H1 (cell line): ENCODE results near the gene RPL38. TPM values are rescaled to one million over a fixed set of nuclear protein-coding genes. Genes with fewer than 3 reads are reported as not detected.

Source experiments
- CTCF ChIA-PET: fragments of 300-600 bp; sonication (Branson Sonifier 250); formaldehyde crosslinking; loops from one replicate; lab custom pipeline; 2021; ENCODE audit not compliant: partially characterized antibody; lab: Charles Lee
- POLR2A ChIA-PET: fragments of 300-600 bp; sonication (Branson Sonifier 250); formaldehyde crosslinking; loops from one replicate; lab custom pipeline; 2021; ENCODE audit warnings: inconsistent platforms; ENCODE audit not compliant: partially characterized antibody; lab: Charles Lee
- DNase-seq, 2 experiments: peaks; one replicate each; pipeline versions ENCODE4 v3.0.0 to v3.0.0-alpha.2; 2010 to 2022; ENCODE audit warnings: low spot score in 2 of 2, low read depth in 1 of 2, mixed read lengths in 1 of 2
- FAIRE-seq: peaks from 2 replicates; lab custom pipeline; 2011; peaks lifted over from hg19 to GRCh38; lab: Jason Lieb, UNC
- H2AFZ ChIP-seq: 2 replicates; pipeline ENCODE4 v1.8.1; 2012; ENCODE audit warnings: low read length, inconsistent platforms
- H2AK5ac ChIP-seq: 2 replicates; pipeline ENCODE4 v1.6.1; 2013; ENCODE audit warnings: low read depth, low read length
- H2BK120ac ChIP-seq: replicated peaks from 2 replicates; pipeline ENCODE3; 2013; ENCODE audit warnings: low read depth, low read length, inconsistent platforms
- H2BK12ac ChIP-seq: 2 replicates; pipeline ENCODE4 v1.6.1; 2013; ENCODE audit warnings: low read depth, low read length
- H2BK15ac ChIP-seq: 2 replicates; pipeline ENCODE4 v1.6.1; 2013; ENCODE audit warnings: low read length
- H2BK20ac ChIP-seq: 2 replicates; pipeline ENCODE4 v1.6.1; 2013; ENCODE audit warnings: low read length
- H2BK5ac ChIP-seq: 2 replicates; pipeline ENCODE4 v1.6.1; 2013; ENCODE audit warnings: low read depth, low read length
- H3K14ac ChIP-seq: 2 replicates; pipeline ENCODE4 v1.6.1; 2013; ENCODE audit warnings: inconsistent platforms; ENCODE audit not compliant: insufficient read length
- H3K18ac ChIP-seq: 2 replicates; pipeline ENCODE4 v1.6.1; 2013; ENCODE audit warnings: low read length; ENCODE audit errors: extremely low read depth
- H3K23ac ChIP-seq: 2 replicates; pipeline ENCODE4 v1.6.1; 2013; ENCODE audit warnings: inconsistent platforms; ENCODE audit not compliant: insufficient read length
- H3K23me2 ChIP-seq: 2 replicates; pipeline ENCODE4 v1.6.1; 2013; ENCODE audit warnings: low read depth, low read length
- H3K27ac ChIP-seq: 2 replicates; pipeline ENCODE4 v1.6.1; 2011; ENCODE audit warnings: low read depth, low read length, inconsistent platforms
- H3K27me3 ChIP-seq, 4 experiments: replicated peaks in 1 of 4; 1 replicate in 1 of 4; 2 replicates in 3 of 4; pipeline versions ENCODE4 v1.6.1 to v1.8.1; 2011 to 2013; ENCODE audit warnings: low read length in 3 of 4, mild to moderate bottlenecking in 3 of 4, inconsistent platforms in 2 of 4, mixed read lengths in 2 of 4, moderate library complexity in 1 of 4; ENCODE audit not compliant: control insufficient read depth in 3 of 4, insufficient read depth in 3 of 4; ENCODE audit errors: extremely low read depth in 1 of 4
- H3K36me3 ChIP-seq, 4 experiments: 2 replicates each; pipeline versions ENCODE4 v1.6.1 to v1.8.1; 2011 to 2013; ENCODE audit warnings: mild to moderate bottlenecking in 4 of 4, low read length in 3 of 4, moderate library complexity in 2 of 4, control low read depth in 1 of 4, inconsistent platforms in 1 of 4; ENCODE audit not compliant: insufficient read depth in 4 of 4, control insufficient read depth in 2 of 4
- H3K4ac ChIP-seq: replicated peaks from 2 replicates; pipeline ENCODE3; 2013; ENCODE audit warnings: low read length, low read depth, mixed read lengths, inconsistent platforms; ENCODE audit not compliant: insufficient read length
- H3K4me1 ChIP-seq, 4 experiments: replicated peaks in 1 of 4; 1 replicate in 1 of 4; 2 replicates in 3 of 4; pipeline versions ENCODE4 v1.6.1 to v1.8.1; 2011 to 2013; ENCODE audit warnings: low read length in 3 of 4, inconsistent platforms in 2 of 4, mixed read lengths in 1 of 4; ENCODE audit not compliant: insufficient read depth in 4 of 4, control insufficient read depth in 3 of 4
- H3K4me2 ChIP-seq, 2 experiments: 2 replicates each; pipeline versions ENCODE4 v1.6.1 to v1.8.1; 2011 to 2013; ENCODE audit warnings: low read depth in 2 of 2, low read length in 2 of 2, control low read depth in 1 of 2, inconsistent platforms in 1 of 2, mild to moderate bottlenecking in 1 of 2; ENCODE audit not compliant: insufficient read depth in 1 of 2
- H3K4me3 ChIP-seq, 4 experiments: fragments of 200-600, 300-600 bp in 1 of 4; sonication (generic), shearing (Covaris generic), sonication (Bioruptor Twin) in 1 of 4; 2 replicates each; pipeline versions ENCODE4 v1.5.1 to v1.8.1; 2011 to 2016; ENCODE audit warnings: low read length in 4 of 4, low read depth in 3 of 4, control low read depth in 2 of 4, inconsistent platforms in 2 of 4, mild to moderate bottlenecking in 2 of 4, mixed read lengths in 1 of 4, moderate library complexity in 1 of 4; ENCODE audit not compliant: insufficient read depth in 2 of 4; ENCODE audit errors: extremely low read depth in 1 of 4
- H3K56ac ChIP-seq: replicated peaks from 2 replicates; pipeline ENCODE3; 2013; ENCODE audit warnings: low read depth, mild to moderate bottlenecking, mixed read lengths, low read length, inconsistent platforms; ENCODE audit not compliant: insufficient read length
- H3K79me1 ChIP-seq: 2 replicates; pipeline ENCODE4 v1.6.1; 2013; ENCODE audit warnings: low read depth, low read length, control low read depth
- H3K79me2 ChIP-seq, 2 experiments: 2 replicates each; pipeline versions ENCODE4 v1.6.1 to v1.8.1; 2012 to 2013; ENCODE audit warnings: low read length in 2 of 2, mild to moderate bottlenecking in 2 of 2, inconsistent platforms in 1 of 2; ENCODE audit not compliant: insufficient read depth in 2 of 2, control insufficient read depth in 1 of 2
- H3K9ac ChIP-seq, 4 experiments: replicated peaks in 1 of 4; 1 replicate in 1 of 4; 2 replicates in 3 of 4; pipeline versions ENCODE4 v1.6.1 to v1.8.1; 2011 to 2013; ENCODE audit warnings: low read depth in 3 of 4, low read length in 3 of 4, control low read depth in 2 of 4, mild to moderate bottlenecking in 2 of 4, moderate library complexity in 2 of 4, inconsistent platforms in 1 of 4; ENCODE audit errors: extremely low read depth in 1 of 4
- H3K9me3 ChIP-seq, 2 experiments: 2 replicates each; pipeline versions ENCODE4 v1.6.1 to v1.8.1; 2012 to 2013; ENCODE audit warnings: mild to moderate bottlenecking in 2 of 2, moderate library complexity in 2 of 2, control low read depth in 1 of 2, inconsistent platforms in 1 of 2, low read depth in 1 of 2, low read length in 1 of 2, mixed read lengths in 1 of 2; ENCODE audit not compliant: insufficient read depth in 2 of 2
- H4K20me1 ChIP-seq, 2 experiments: replicated peaks in 1 of 2; 2 replicates each; pipeline versions ENCODE3 to v1.8.1; 2011 to 2013; ENCODE audit warnings: inconsistent platforms in 2 of 2, low read length in 2 of 2, mild to moderate bottlenecking in 1 of 2; ENCODE audit not compliant: insufficient read depth in 2 of 2, control insufficient read depth in 1 of 2
- H4K5ac ChIP-seq: 2 replicates; pipeline ENCODE4 v1.6.1; 2013; ENCODE audit warnings: low read length, low read depth, mixed read lengths, inconsistent platforms; ENCODE audit not compliant: insufficient read length
- H4K8ac ChIP-seq: 2 replicates; pipeline ENCODE4 v1.8.0; 2013; ENCODE audit warnings: mild to moderate bottlenecking, moderate library complexity, low read length, inconsistent platforms; ENCODE audit not compliant: insufficient read depth; ENCODE audit errors: extremely low read depth
- H4K91ac ChIP-seq: replicated peaks from 2 replicates; pipeline ENCODE3; 2013; ENCODE audit warnings: low read length, mixed read lengths, inconsistent platforms; ENCODE audit not compliant: insufficient read length
- ATF2 ChIP-seq: IDR thresholded peaks from 2 replicates; pipeline ENCODE4 v1.6.1; 2012; ENCODE audit warnings: low read length, inconsistent platforms
- E2F6 ChIP-seq: IDR thresholded peaks from 2 replicates; pipeline ENCODE4 v1.6.1; 2012; ENCODE audit warnings: inconsistent platforms
- EZH2 ChIP-seq: fragments of 200-600 bp; sonication (generic); IDR thresholded peaks from 2 replicates; pipeline ENCODE4 v1.7.1; 2012; ENCODE audit warnings: low read depth, mild to moderate bottlenecking, moderate library complexity, low read length, inconsistent platforms; ENCODE audit not compliant: severe bottlenecking
- NRF1 ChIP-seq: IDR thresholded peaks from 2 replicates; pipeline ENCODE4 v1.6.1; 2011; ENCODE audit warnings: mild to moderate bottlenecking, low read depth, low read length, improper control_type of control experiment
- PHF8 ChIP-seq: fragments of 200-600 bp; sonication (generic); conservative IDR thresholded peaks from 2 replicates; pipeline ENCODE4 v1.7.1; 2012; ENCODE audit warnings: low read depth, mild to moderate bottlenecking, inconsistent platforms, low read length, moderate library complexity
- POLR2A ChIP-seq, 2 experiments: IDR thresholded peaks; 1 replicate in 1 of 2; 2 replicates in 1 of 2; pipeline ENCODE4 v1.6.1; 2011; ENCODE audit warnings: low read depth in 2 of 2, low read length in 2 of 2, mild to moderate bottlenecking in 2 of 2; ENCODE audit errors: control extremely low read depth in 1 of 2
- RBBP5 ChIP-seq: IDR thresholded peaks from 2 replicates; pipeline ENCODE4 v1.7.1; 2012; ENCODE audit warnings: low read depth, mild to moderate bottlenecking, inconsistent platforms, low read length, moderate library complexity, borderline replicate concordance
- ZNF274 ChIP-seq: IDR thresholded peaks from 2 replicates; pipeline ENCODE4 v1.7.0; 2012; ENCODE audit warnings: low read length, borderline replicate concordance; ENCODE audit errors: extremely low read depth
- WGBS, 2 experiments: shearing (Covaris generic) in 1 of 2; methylation state at CpG; one replicate each; pipeline versions ENCODE4 v1.1.6 to v1.1.7; 2013 to 2015; ENCODE audit warnings: low lambda C conversion rate in 2 of 2, mixed read lengths in 2 of 2, inconsistent platforms in 1 of 2, low coverage in 1 of 2, missing lambda C conversion rate in 1 of 2; ENCODE audit not compliant: insufficient replicate concordance in 2 of 2, insufficient coverage in 1 of 2, insufficient read length in 1 of 2; ENCODE audit errors: extremely low coverage in 1 of 2, missing lambda C conversion rate in 1 of 2; 5-methylcytosine and 5-hydroxymethylcytosine counted together
- polyA plus RNA-seq, 7 experiments: library from polyadenylated mRNA; depleted of rRNA in 3 of 7; stranded (reverse) in 5 of 7; unstranded in 2 of 7; fragments of >200 nt in 5 of 7; fragments of 200-250 nt in 2 of 7; gene quantifications; 1 replicate in 5 of 7; 2 replicates in 1 of 7; 4 replicates in 1 of 7; pipeline versions ENCODE4 v1.2.1 to v1.2.3, GENCODE V29; 2011 to 2013; ENCODE audit warnings: missing spikeins in 2 of 7, mixed read lengths in 2 of 7
- total RNA-seq: library from RNA; stranded (reverse); fragmentation: NEBNext Ultra II Directional; extraction: Animal tissue kit (Norgen Biotek cat#: 25700); gene quantifications from 2 replicates; pipeline ENCODE4 v1.2.1, GENCODE V29; 2021

The RPL38 gene
- total and polyA plus RNA-seq, 2 of the 8 experiments (the other 6 are each of a cell fraction or from before 2014, with no cell fraction given): 412 to 1,195 TPM

GRCh38 chr17:74156878-74157277 is 46.6 kb upstream of the RPL38 start:
- no peak overlapping the region for H3K56ac ChIP-seq
- no peak overlapping the region for H3K18ac ChIP-seq
- H4K8ac ChIP-seq: no peak overlapping the region
- no peaks in the 10 kb centered on the region for H3K23me2 ChIP-seq
- no peak overlapping the region for H2AK5ac ChIP-seq
- no peak overlapping the region for H2BK15ac ChIP-seq
- no peaks in the 10 kb centered on the region for H3K79me1 ChIP-seq
- H3K36me3 ChIP-seq: no peaks in the 10 kb centered on the region
- FAIRE-seq (no peak), DNase-seq (peak in 1 of 2 experiments; percentile 11)
- no peak overlapping the region for H2BK12ac ChIP-seq
- H3K27me3 ChIP-seq: 0 out of 7 replicates have a peak, but pooled peaks cover 0 to 3% (median 0%) of the 10 kb centered on the region in 4 experiments
- H3K4me2 ChIP-seq: no peak overlapping the region
- H2BK20ac ChIP-seq: no peak overlapping the region
- no peak overlapping the region for H4K5ac ChIP-seq
- no peak overlapping the region for H3K14ac ChIP-seq
- H3K27ac ChIP-seq: no peak overlapping the region
- H3K9ac ChIP-seq: no peak overlapping the region
- no peak overlapping the region for H3K4me3 ChIP-seq
- H3K9me3 ChIP-seq: no peaks in the 10 kb centered on the region
- ChIA-PET POLR2A (interaction anchor here (0.7 to 0.9 kb wide), 2 partner anchors 8 to 74 kb away, joined by 3 to 5 read pairs; no protein-coding TSS in a partner anchor), CTCF (interaction anchor here (0.6 to 1.6 kb wide), 9 partner anchors 9 to 259 kb away, joined by 3 to 5 read pairs (median 4); no protein-coding TSS in a partner anchor)
- no peak overlapping the region for H2BK5ac ChIP-seq
- H2BK120ac ChIP-seq: no peak overlapping the region
- WGBS, 2 experiments: 86% methylated on average over 6 of the region's 6 CpGs; no CpG with 5 or more reads in 1 of the 2 experiments
- H2AFZ ChIP-seq: no peak overlapping the region
- H3K4ac ChIP-seq: no peak overlapping the region
- no peaks in the 10 kb centered on the region for H3K4me1 ChIP-seq
- H4K91ac ChIP-seq: no peak overlapping the region
- no peaks in the 10 kb centered on the region for H4K20me1 ChIP-seq
- H3K23ac ChIP-seq: no peak overlapping the region
- H3K79me2 ChIP-seq: no peaks in the 10 kb centered on the region
- TF ChIP-seq EZH2 (no peak), ZNF274 (no peak), ATF2 (no peak), NRF1 (no peak), RBBP5 (no peak), PHF8 (no peak), E2F6 (no peak), POLR2A (IDR thresholded peaks at IDR 0.05; ENCODE audit: control extremely low read depth in 1 of 2, low read depth in 2 of 2, low read length in 2 of 2) (no peak)
